Measurements from ENCODE around the gene NEIL1.

- TF ChIP-seq POLR2A (IDR thresholded peaks at IDR 0.05; ENCODE audit: low read depth) (no peak), CTCF (IDR thresholded peaks at IDR 0.05) (no peak), POLR2AphosphoS5 (IDR thresholded peaks at IDR 0.05) (no peak), EP300 (IDR thresholded peaks at IDR 0.05) (no peak)
Observed at GRCh38 chr15:75359537-75360250, 12.9 kb downstream of the NEIL1 start.
